Endometrium (tissue), 2 donors: ENCODE results near the gene AK1.

Source experiments
- FAIRE-seq: peaks from 2 replicates; lab custom pipeline; 2012; peaks lifted over from hg19 to GRCh38; lab: Jason Lieb, UNC
- donor health status: control.
- donor health status: control.

Gene AK1, protein sequence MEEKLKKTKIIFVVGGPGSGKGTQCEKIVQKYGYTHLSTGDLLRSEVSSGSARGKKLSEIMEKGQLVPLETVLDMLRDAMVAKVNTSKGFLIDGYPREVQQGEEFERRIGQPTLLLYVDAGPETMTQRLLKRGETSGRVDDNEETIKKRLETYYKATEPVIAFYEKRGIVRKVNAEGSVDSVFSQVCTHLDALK

GRCh38 chr9:127877566-127877998 is at the start of gene AK1:
AK1 (minus strand) TSS chr9:127877675; CDS start chr9:127874617, 3,058 bp downstream.
- FAIRE-seq = no peak

DNA sequence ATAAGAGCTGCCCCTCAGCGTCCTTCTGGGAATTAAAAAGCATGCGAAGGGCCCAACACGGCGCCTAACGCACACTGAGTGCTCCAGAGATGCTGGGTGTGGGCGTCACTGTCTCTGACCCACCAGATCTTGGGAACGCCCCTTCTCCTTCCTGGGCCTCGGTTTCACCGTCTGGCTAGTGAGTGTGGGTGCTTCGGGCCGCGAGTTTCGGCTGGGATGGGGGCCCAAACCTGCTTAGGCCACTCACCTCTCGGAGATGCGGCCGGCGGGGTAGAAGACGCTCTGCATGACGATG is 49.4 kb upstream of the AK1 start:
- no peak for FAIRE-seq

DNA sequence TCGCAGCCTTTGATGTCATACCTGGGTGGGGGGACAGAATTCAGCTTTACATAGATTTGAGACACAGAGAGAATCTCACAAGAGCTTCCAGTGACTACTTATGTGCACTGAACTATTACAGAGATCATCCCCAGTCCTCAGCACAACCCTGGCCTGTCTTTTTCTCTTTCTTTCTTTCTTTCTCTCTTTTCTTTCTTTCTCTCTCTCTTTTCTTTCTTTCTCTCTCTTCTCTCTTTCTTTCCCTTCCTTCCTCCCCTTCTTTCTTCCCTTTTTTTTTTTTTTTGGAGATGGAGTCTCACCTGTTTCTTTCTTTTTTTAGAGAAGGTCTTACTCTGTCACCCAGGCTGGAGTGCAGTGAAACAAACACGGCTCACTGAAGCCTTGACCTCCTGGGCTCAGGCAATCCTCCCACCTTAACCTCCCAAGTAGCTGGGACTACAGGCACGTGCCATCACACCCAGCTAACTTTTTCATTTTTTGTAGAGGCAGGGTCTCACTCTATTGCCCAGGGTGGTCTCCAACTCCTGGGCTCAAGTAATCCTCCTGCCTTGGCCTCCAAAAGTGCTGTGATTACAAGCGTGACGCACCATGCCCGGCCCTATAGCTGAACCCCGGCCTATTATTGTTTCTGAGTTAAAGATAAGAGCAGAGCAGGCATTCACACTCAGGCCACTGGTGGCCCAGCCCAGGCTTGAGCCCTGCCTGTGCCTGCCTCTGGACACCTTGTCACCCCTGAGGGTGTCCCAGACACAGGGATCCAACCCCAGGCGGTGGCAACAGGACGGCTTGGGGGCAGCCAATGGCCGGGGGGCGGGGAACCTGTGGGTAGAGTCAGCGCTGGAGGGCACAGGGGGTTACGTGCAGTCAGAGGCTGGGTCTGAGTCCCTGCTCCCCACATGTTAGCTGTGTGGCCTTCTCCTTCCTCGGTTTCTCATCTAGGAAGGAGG is 48.8 kb upstream of the AK1 start:
- FAIRE-seq = no peak

GRCh38 chr9:127924736-127925444 is 47.4 kb upstream of the AK1 start:
- no peak for FAIRE-seq

GRCh38 chr9:127923771-127924170 is 46.3 kb upstream of the AK1 start:
- no peak for FAIRE-seq

DNA sequence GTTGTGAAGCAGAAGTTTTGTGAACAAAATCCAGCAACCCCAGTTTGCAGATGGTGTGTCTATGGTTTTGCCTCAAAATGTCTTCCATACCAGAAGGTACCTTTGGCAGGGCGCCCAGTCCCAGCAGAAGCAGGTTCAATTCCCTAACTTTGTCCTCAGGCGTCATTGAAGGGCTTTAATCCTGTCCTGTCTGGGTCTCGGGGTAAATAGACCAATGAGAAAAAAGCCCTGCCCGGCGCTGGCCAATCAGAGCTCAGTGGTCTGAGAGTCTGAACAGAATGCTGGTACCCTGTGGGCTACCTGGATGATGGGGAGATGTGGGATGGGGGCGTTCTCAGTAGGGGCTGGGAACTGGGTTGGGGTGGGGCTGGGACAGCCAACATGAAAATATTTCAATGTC is 45.6 kb upstream of the AK1 start:
- FAIRE-seq = no peak

DNA sequence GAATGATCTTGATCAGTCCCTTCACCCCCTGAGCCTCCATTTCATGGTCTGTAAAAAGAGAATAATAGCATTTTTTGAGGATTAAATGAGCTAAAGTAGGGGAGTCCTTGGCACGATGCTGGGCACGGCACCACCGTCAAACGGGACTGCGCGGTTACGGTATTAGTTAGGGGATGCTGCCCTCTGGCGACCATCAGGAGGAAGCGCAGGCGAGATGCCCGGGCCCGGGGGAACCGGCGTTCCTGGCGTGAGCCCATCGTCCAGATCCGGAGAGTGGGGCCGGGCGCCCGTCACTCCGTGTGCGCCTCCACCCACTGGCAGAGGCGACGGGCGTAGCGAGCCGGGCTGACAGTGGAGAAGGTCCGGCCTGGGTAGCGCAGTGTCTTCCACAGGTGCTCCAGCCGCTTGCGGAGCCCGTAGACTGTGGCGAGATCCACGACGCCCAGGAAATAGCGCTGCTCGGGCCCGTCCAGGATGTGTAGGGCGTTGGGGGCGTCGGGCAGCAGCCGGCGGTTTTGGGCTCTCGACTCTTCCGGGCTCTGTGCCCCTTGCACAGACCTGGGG is 44.2 kb upstream of the AK1 start:
- no peak for FAIRE-seq

- FAIRE-seq = no peak
Observed at GRCh38 chr9:127920794-127921193, 43.3 kb upstream of the AK1 start.

- no peak for FAIRE-seq
Observed at GRCh38 chr9:127919253-127919815, 41.9 kb upstream of the AK1 start.

GRCh38 chr9:127918183-127919107 is 41.0 kb upstream of the AK1 start:
- no peak for FAIRE-seq

DNA sequence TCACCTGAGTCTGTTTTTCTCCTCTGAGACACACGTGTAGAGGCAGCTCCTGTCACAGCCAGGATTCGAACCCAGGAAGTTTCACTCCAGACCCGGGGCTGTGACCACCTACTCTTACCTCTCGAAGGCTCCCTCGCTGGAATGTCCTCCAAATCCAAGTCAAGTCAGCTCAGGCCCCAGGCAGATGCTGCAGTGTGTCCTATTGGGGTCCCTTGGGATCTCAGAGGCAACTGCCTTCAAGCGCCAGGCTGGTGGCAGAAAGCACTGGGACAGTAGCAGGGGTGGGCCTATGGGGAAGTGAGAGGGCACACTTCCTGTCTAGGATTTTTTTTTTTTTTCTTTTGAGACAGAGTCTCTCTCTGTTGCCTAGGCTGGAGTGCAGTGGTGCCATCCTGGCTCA is 40.1 kb upstream of the AK1 start:
- no peak for FAIRE-seq

DNA sequence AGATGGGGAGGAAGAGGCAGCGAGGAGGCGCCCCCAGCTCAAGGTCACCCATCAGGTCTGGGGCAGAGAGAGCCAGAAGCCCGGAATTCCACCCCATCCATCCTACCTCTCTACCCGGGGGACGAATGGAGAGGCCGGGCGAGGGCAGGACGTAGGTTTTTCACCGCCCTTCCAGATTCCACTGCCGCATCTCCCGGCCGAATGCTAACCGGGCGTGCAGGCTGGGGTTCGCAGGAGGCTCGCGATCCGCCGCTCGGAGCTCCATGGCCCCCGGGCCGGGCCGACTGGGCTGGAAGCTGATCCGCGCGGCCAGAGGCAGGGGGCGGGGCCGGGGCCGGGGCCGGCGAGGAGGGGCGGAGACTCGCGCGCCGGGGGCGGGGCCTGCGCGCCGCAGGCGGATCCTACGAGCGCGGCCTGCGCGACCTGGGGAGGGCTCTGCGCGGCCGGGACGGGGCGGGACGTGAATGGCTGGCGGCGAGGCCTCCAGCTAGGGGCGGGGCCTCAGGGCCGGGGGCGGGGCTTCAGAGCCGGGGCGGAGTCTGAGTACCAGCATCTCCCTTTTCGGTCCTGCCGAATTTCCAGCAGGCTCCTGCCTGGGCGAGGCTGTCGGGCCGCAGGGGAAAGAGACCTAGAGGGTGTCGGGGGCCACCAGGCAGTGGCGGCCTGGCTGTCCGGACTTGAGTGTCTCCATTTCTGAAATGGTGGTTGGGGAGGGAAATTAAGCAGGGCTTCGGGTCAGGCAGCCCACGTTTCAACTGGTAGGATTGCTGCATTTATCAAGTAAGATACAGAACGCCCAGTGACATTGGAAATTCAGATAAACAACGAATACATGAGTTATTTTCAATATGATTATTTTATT is 39.5 kb upstream of the AK1 start, which contains the start of gene ST6GALNAC4:
Gene ST6GALNAC4 (minus strand): TSS at position 322 of the 862 bp plus-strand sequence. CDS start 622 bp downstream, outside the sequence.
- FAIRE-seq = no peak

- no peak for FAIRE-seq
Observed at GRCh38 chr9:127915801-127916719, 38.6 kb upstream of the AK1 start.

DNA sequence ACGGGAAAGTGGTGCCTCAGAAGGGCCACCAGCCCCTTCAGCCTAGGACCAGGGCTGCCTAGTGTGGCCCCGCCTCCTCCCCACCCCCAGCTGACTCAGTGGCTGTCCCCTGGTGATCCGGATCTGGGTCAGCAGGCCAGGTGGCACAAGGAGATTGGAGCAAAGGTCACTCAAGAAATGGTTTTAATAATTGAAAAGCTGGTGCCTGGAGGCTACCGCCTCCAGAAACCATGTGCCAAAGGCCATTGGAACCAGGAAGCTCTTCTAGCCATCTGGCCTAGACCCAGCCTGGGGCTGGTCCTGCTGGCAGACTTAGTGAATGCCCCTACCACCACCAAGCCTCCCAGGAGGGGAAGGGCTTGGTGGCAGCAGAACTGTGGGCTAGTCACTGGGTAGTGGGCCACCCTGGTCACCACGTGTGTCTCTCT is 37.9 kb upstream of the AK1 start:
- no peak for FAIRE-seq

DNA sequence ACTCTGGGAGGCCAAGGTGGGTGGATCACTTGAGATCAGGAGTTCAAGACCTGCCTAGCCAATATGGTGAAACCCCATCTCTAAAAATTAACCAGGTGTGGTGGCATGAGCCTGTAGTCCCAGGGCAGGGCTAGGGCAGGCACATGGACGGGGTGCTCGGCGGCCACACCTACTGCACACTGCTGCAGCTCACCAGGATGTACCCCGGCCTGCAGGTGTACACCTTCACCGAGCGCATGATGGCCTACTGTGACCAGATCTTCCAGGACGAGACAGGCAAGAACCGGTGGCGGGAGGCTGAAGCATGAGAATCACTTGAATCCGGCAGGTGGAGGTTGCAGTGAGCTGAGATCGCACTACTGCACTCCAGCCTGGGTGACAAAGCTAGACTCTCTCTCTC is 36.2 kb upstream of the AK1 start:
- no peak for FAIRE-seq

DNA sequence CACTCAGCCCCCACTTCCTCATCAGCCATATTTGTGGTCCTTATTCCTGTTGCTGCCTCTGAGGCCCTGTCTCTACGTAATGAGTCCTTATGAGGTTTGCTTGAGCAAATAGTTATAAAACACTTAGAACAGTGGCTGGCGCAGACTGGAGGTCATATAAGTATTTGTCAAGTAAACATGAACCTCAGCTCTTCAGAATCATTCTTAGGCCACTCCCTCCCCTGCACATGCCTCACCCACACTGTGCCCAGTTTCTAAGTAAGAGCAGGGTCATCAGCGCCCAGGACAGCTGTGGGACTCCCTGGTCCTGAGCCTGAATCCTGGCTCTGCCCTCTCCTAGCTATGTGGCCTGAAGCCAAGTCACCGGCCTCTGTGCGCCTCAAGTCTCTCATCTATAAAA is 35.4 kb upstream of the AK1 start:
- FAIRE-seq = no peak

DNA sequence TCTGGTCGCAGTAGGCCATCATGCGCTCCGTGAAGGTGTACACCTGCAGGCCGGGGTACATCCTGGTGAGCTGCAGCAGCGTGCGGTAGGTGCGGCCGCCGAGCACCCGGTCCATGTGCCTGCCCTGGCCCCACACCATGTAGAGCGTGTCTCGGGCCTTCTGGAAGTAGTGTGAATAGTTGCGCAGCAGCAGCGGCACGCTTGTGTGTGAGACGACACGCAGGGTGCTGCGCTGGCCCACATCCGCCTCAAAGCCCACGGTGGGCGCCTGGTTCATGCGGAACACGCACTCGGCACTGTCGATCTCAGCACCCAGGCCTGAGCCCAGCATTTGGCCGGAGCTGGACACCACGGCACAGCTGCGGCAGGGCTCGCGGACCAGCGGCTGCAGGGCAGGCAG is 34.8 kb upstream of the AK1 start:
- FAIRE-seq = no peak

- no peak for FAIRE-seq
Observed at GRCh38 chr9:127910613-127911205, 33.2 kb upstream of the AK1 start.

DNA sequence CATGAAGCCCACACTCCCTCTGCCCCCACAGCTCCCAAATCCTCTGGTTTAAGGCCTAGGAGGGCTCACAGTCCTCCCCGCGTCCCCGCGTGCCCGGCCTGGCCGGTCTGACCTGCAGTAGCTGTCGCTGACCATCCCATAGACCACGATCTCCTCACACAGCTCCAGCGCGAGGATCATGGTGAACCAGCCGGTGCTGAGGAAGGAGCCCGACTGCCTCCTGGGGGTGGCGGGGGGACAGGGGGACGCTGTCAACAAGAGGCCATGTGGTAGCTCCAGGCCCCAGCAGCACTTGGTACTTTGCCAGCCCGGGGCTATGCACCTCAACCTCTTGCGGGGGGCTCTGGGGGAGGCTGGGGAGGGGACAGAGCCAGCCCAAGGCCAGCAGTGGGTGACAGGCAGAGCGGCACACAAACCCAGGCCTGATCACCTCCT is 32.4 kb upstream of the AK1 start:
- FAIRE-seq = no peak
